Activated T-cell treated with anti-CD3 and anti-CD28 coated beads, Interleukin-2, amount 50 U/mL, for 72 hours (primary cell): Measurements from ENCODE around the gene XRCC2. TPM values are rescaled to one million over a fixed set of nuclear protein-coding genes. Genes with fewer than 3 reads are reported as not detected.
"Not testable (repeated sequence)": the region's sequence is repeated elsewhere in the genome, so short reads cannot be mapped to it uniquely, and the experiment has no call there.

Source experiments
- ATAC-seq, 2 donors: fragments of 150-1000 bp; cut with Tn5 transposase; replicated peaks in 1 of 2; 2 replicates each; pipeline ENCODE4 v1.10.0; 2021; ENCODE audit warnings: moderate library complexity in 2 of 2, mild to moderate bottlenecking in 1 of 2
- DNase-seq, 2 donors: peaks; one replicate each; pipeline ENCODE4 v3.0.0; 2021 to 2022; ENCODE audit warnings: mixed read lengths in 1 of 2
- H3K27ac Mint-ChIP-seq: one replicate; pipeline ENCODE4 v1.8.0; 2022; ENCODE audit warnings: mild to moderate bottlenecking, moderate library complexity, mixed read lengths
- H3K27me3 Mint-ChIP-seq: one replicate; pipeline ENCODE4 v1.8.0; 2022; ENCODE audit warnings: low read depth, mixed read lengths
- H3K36me3 Mint-ChIP-seq, 2 donors: one replicate each; pipeline ENCODE4 v1.8.0; 2022; ENCODE audit warnings: mixed read lengths in 2 of 2, mild to moderate bottlenecking in 1 of 2; ENCODE audit not compliant: insufficient read depth in 2 of 2
- H3K4me1 Mint-ChIP-seq: one replicate; pipeline ENCODE4 v1.8.0; 2022; ENCODE audit warnings: low read depth, mixed read lengths
- H3K4me3 Mint-ChIP-seq, 2 donors: one replicate each; pipeline ENCODE4 v1.8.0; 2022; ENCODE audit warnings: mild to moderate bottlenecking in 2 of 2, mixed read lengths in 2 of 2, moderate library complexity in 2 of 2
- H3K9me3 Mint-ChIP-seq, 2 donors: one replicate each; pipeline ENCODE4 v1.8.0; 2022; ENCODE audit warnings: mixed read lengths in 2 of 2
- total RNA-seq, 2 donors: library from RNA; stranded (reverse); gene quantifications; one replicate each; pipeline ENCODE4 v1.2.3, GENCODE V29; 2022

Gene XRCC2
- 10 to 100 TPM; 13.2 to 16.6 TPM for total RNA-seq

DNA sequence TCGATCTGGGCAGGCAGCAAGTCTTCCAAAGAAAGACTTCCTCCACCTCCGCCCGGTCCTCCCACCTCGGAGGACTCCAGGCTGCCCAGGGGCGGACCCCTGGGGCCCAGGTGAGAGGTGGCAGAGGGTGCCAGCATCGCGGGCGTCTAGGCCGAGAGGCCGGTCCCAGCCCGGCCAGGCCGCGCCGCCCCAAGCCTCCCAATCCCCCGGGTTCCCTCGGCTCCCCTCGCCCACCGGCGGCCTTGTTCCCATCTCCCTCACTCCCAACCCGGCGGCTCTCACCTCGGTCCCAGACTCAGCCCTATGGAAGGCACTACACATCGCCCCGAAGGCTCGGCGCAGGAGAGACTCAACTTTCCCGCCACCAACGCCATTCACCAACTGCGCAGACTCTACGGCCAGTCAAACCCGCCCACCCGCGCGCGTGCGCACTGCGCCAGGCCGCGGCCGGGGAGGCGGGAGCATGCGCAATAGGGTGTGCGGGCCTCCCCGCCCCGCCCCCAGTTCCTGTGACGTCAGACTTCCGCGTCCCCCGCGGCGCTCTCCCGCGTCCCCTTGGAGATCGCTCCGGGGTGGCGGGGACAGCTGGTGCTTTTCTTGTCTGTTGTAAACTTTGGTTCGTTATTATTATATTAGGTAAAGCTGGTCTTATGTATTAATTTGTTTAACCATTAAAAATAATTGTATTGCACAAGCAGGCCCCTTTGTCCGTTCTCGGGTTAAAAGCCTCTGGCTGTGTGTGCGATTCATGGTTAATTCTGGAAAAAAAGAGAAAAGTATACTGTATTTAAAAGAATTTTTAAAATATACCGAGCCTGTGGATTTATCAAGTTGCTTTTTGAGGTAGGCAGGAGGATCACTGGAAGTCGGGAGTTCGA is at the start of gene XRCC2:
XRCC2 (minus strand) TSS at position 383 of the 878 bp plus-strand sequence; CDS start at position 321, 62 bp downstream.
- no peaks in the 10 kb centered on the region for H3K9me3 Mint-ChIP-seq
- H3K4me1 Mint-ChIP-seq: peaks cover 13% of the 10 kb centered on the region
- peaks cover 6 to 8% of the 10 kb centered on the region in 2 donors for H3K36me3 Mint-ChIP-seq
- H3K27ac Mint-ChIP-seq: peak within 1 kb of the TSS; percentile 90
- DNase-seq (peak; percentile 94 to 98), ATAC-seq (peak; percentile 97 to 98)
- peak within 1 kb of the TSS; percentile 85 to 99 for H3K4me3 Mint-ChIP-seq
- H3K27me3 Mint-ChIP-seq: no peaks in the 10 kb centered on the region

DNA sequence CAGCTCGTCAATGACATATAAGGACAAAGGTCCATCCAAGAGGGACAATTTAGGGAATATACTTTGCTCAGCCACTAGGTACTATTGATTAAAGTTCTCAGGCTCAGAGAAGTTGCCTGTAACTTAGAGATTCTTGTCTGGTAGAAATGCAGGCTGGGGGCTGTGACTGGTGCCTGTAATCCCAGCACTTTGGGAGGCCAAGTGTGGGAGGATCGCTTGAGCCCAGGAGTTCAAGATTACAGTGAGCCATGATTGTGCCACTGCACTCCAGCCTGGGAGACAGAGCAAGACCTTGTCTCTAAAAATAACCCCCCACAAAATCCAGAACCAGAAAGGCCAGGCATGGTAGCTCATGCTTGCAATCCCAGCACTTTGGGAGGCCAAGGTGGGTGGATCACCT is 47.4 kb upstream of the XRCC2 start:
- no peak for ATAC-seq
- Mint-ChIP-seq H3K9me3 (no peaks in the 10 kb centered on the region), H3K27ac (no peak overlapping the region), H3K4me3 (no peak overlapping the region), H3K36me3 (no peaks in the 10 kb centered on the region), H3K4me1 (no peaks in the 10 kb centered on the region), H3K27me3 (no peaks in the 10 kb centered on the region)
- DNase-seq: no peak

DNA sequence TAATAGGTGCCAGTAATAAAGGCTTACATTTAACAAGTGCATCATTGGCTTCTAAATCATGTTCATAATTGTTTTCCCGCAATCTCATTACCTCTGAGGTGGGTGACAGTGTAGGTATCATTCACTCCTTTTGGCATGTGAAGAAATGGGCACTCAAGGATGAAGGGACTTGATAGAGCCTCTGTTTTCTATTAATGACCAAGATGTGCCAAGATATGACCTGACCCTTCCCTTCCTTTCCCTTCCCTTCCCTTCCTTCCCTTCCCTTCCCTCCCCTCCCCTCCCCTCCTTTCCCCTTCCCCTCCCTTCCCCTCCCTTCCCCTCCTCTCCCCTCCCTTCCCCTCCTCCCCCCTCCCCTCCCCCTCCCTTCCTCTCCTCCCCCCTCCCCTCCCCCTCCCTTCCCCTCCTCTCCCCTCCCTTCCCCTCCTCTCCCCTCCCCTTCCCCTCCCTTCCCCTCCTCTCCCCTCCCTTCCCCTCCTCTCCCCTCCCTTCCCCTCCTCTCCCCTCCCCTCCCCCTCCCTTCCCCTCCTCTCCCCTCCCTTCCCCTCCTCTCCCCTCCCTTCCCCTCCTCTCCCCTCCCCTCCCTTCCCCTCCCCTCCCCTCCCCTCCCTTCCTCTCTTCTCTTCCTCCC is 36.6 kb upstream of the XRCC2 start:
- not testable (repeated sequence) for H3K27me3 Mint-ChIP-seq, DNase-seq, ATAC-seq, H3K9me3 Mint-ChIP-seq, H3K27ac Mint-ChIP-seq, H3K4me1 Mint-ChIP-seq, H3K4me3 Mint-ChIP-seq, H3K36me3 Mint-ChIP-seq

DNA sequence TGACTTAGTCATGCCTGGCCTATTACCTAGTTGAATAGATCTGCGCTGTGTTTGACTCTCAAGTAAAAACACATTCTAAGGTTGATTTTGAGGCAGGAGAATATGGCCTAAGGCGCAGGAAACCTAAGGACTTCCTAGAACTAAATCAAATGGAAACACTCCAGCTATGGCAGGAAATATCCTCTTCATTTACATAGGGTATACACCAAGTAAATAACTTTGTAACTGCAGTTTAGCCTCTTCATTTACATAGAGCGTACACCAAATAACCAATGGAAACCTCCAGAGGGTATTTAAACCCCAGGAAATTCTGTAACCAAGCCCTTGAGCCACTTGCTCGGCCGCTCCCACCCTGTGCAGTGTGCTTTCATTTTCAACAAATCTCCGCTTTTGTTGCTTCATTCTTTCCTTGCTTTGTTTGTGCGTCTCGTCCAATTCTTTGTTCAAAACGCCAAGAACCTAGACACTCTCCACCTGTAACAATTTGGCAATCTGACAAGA is 35.6 kb upstream of the XRCC2 start:
- ATAC-seq: no peak
- no peak overlapping the region for H3K27ac Mint-ChIP-seq

DNA sequence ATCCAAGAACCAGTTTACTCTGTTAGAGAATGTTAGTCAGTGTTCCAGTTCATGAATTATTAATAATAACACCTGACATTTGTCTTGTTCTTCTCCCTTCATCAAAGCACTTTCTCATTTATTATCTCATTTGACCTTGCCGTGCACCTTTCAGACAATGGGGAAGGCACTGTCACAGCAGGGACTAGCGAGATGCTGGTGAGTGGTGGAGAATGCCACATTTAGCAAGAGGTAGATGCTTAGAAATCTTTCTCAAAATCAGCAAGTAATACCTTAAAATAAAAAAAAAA is 34.2 kb upstream of the XRCC2 start:
- peaks cover 0 to 4% of the 10 kb centered on the region in 2 donors for H3K9me3 Mint-ChIP-seq
- H3K27me3 Mint-ChIP-seq: peaks cover 5% of the 10 kb centered on the region
- no peak overlapping the region for H3K4me3 Mint-ChIP-seq
- DNase-seq (no peak), ATAC-seq (no peak)
- no peak overlapping the region for H3K27ac Mint-ChIP-seq
- peaks cover 2 to 7% of the 10 kb centered on the region in 2 donors for H3K36me3 Mint-ChIP-seq
- H3K4me1 Mint-ChIP-seq: no peaks in the 10 kb centered on the region

More for the DNA sequence above, 35.6 kb upstream of the XRCC2 start:
- no peaks in the 10 kb centered on the region for H3K4me1 Mint-ChIP-seq
- no peaks in the 10 kb centered on the region for H3K36me3 Mint-ChIP-seq
- peaks cover 5% of the 10 kb centered on the region for H3K27me3 Mint-ChIP-seq
- no peaks in the 10 kb centered on the region for H3K9me3 Mint-ChIP-seq
- H3K4me3 Mint-ChIP-seq: no peak overlapping the region
- no peak for DNase-seq

DNA sequence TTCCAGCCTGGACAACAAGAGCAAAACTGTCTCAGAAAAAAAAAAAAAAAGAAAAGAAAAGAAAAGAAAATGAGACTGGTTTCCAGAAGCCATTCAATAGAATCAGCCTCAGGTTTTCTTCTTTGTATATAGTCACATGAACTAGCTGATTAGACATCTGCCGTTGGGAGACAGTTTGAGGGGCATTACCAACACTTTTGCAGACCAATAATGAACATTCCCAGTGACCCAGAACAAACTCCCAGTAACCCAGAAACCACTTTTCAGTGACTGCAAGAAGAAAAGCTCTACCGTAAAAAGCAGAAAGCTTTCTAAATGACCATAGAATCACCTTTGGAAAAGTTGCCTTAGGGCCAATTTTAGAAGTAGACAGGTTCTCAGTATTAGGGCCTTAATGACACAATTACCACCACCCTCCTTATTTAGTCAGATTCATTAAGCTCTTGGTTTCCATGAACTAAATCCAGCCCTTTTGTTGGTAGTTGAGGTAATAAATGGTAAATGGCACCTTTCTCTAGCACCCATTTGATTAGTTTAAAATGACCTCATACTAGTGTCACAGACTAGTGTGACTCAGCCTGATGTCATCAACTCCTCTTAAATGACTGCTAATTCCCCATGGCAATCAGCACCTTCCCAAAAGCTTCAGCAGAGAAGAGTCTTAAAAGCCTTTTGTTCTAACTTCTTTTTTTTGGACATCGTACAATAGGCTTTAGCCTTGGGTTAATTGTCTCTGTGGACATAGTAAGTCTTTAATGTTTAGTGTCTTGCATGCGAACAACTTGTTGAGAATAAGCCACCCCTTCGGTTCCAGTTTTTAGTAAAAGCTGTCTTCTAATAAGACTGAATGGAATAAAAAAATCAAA is 33.6 kb upstream of the XRCC2 start:
- Mint-ChIP-seq H3K27me3 (peaks cover 5% of the 10 kb centered on the region), H3K9me3 (peaks cover 3 to 7% of the 10 kb centered on the region in 2 donors), H3K4me3 (no peak overlapping the region), H3K27ac (no peak overlapping the region), H3K36me3 (peaks cover 4 to 13% of the 10 kb centered on the region in 2 donors), H3K4me1 (no peaks in the 10 kb centered on the region)
- DNase-seq (no peak), ATAC-seq (no peak)

DNA sequence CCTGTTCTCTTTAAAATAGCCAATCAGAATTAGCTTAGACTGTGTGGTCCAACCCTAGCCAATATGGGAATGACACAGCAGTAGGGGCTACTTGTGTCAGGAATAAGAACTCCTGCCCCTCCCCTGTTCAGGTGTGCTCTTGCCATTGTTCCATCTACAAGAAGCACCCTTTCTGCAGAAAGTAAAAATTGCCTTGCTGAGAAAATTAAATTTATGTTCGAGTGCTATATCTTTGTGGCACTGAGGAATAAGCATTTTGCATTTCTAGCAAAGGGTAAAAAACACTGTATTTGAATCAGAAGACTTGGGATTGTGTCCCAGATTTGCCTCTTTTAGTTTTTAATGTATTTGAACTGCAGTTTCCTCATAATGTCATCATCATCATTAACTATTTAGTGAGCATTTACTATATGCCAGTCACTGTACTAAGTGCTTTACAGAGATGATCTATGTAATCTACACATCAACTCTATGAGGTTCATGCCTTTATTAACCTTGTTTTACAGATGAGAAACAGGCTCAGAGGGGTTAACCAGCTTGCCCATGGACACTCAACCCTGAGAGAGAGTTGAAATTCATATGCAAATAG is 28.9 kb upstream of the XRCC2 start:
- H3K9me3 Mint-ChIP-seq: peaks cover 6 to 8% of the 10 kb centered on the region in 2 donors
- H3K36me3 Mint-ChIP-seq: peaks cover 6 to 17% of the 10 kb centered on the region in 2 donors
- no peaks in the 10 kb centered on the region for H3K27me3 Mint-ChIP-seq
- ATAC-seq (no peak), DNase-seq (no peak)
- no peak overlapping the region for H3K27ac Mint-ChIP-seq
- H3K4me3 Mint-ChIP-seq: no peak overlapping the region
- H3K4me1 Mint-ChIP-seq: no peaks in the 10 kb centered on the region

DNA sequence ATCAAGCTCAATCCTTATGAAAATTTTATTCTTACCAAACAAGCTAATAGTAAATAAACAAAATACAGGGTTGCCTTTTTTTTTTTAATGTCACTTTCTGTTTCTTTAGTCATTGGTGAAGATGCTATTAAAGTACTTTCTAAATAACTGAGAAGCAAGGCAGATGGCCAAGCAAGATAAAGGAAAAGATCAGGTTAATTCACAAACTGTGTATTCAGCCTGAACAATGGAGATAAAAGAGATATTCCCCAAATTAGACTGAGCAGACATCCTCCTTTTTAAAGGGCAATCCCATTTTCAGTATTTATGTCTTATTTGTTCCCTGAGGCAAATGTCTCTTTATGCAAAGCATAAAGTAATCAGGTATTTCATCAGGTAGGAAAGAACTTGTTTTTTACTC is 23.1 kb upstream of the XRCC2 start:
- H3K27ac Mint-ChIP-seq: no peak overlapping the region
- DNase-seq (no peak), ATAC-seq (no peak)
- H3K36me3 Mint-ChIP-seq: peaks cover 0 to 3% of the 10 kb centered on the region in 2 donors
- no peaks in the 10 kb centered on the region for H3K4me1 Mint-ChIP-seq
- H3K9me3 Mint-ChIP-seq: no peaks in the 10 kb centered on the region
- H3K27me3 Mint-ChIP-seq: no peaks in the 10 kb centered on the region
- H3K4me3 Mint-ChIP-seq: no peak overlapping the region

DNA sequence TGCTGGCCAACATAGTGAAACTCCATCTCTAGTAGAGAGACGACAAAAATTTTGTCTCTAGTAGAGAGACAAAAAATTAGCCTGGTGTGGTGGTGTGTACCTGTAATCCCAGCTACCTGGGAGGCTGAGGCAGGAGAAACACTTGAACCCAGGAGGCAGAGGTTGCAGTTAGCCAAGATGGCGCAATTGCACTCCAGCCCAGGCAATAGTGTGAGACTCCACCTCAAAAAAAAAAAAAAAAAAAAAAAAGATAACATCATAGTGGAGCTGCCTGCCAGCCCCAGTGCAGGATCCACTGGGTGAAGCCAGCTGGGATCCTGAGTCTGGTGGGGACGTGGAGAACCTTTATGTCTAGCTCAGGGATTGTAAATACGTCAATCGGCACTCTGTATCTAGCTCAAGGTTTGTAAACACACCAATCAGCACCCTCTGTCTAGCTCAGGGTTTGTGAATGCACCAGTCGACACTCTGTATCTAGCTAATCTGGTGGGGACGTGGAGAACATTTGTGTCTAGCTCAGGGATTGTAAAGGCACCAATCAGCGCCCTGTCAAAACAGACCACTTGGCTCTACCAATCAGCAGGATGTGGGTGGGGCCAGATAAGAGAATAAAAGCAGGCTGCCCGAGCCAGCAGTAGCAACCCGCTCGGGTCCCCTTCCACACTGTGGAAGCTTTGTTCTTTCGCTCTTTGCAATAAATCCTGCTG is 21.5 kb upstream of the XRCC2 start:
- H3K27me3 Mint-ChIP-seq, H3K4me3 Mint-ChIP-seq: not testable (repeated sequence)

DNA sequence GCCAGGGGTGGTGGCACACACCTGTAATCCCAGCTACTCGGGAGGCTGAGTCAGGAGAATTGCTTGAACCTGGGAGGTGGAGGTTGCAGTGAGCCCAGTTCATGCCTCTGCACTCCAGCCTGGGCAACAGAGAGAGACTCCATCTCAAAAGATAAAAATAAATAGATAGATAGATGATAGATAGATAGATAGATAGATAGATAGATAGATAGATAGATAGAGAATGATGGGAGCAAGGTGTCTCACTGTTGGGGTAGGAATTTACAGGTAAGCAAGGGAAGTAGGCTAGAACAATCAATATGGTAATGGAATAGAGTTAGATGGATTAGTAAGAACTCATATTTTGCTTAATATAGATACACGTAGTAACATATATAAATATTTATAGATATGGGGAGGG is 16.3 kb upstream of the XRCC2 start:
- not testable (repeated sequence) for H3K9me3 Mint-ChIP-seq, ATAC-seq, H3K27ac Mint-ChIP-seq, DNase-seq, H3K4me3 Mint-ChIP-seq, H3K36me3 Mint-ChIP-seq, H3K27me3 Mint-ChIP-seq, H3K4me1 Mint-ChIP-seq

More for the DNA sequence above, 21.5 kb upstream of the XRCC2 start:
- ATAC-seq, H3K4me1 Mint-ChIP-seq, H3K36me3 Mint-ChIP-seq, DNase-seq, H3K9me3 Mint-ChIP-seq, H3K27ac Mint-ChIP-seq: not testable (repeated sequence)

DNA sequence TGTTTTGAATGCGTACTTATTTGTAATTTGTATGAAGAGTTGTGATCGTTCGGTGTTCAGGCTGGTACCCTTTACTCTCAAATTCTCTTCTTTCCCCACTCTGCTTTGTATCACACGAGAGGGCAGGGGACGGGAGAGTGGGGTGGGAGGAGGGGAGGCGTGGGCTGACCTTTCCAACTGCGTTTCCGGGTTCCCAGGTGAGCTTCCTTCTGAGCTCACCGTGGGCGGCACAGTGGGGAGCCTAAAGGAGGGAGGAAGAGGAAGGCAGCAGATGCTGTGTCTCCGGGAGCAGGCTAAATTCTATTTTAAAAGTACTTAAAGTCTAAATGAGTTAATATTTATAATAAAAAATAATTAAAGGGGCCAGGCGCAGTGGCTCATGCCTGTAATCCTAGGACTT is 7.4 kb upstream of the XRCC2 start:
- no peak overlapping the region for H3K27ac Mint-ChIP-seq
- H3K4me1 Mint-ChIP-seq: no peaks in the 10 kb centered on the region
- H3K27me3 Mint-ChIP-seq: no peaks in the 10 kb centered on the region
- no peaks in the 10 kb centered on the region for H3K9me3 Mint-ChIP-seq
- H3K4me3 Mint-ChIP-seq: no peak overlapping the region
- no peak for ATAC-seq
- no peak for DNase-seq
- no peaks in the 10 kb centered on the region for H3K36me3 Mint-ChIP-seq
